HG03135 (cell line): ENCODE results near the gene TUT7.
"Not testable (repeated sequence)": the region's sequence is repeated elsewhere in the genome, so short reads cannot be mapped to it uniquely, and the experiment has no call there.

Experiments
- ATAC-seq: cut with Tn5 transposase; IDR thresholded peaks from one replicate; pipeline ENCODE4 v1.9.1; 2021; ENCODE audit warnings: mild to moderate bottlenecking, moderate library complexity; ENCODE audit not compliant: unreplicated experiment

TUT7 gene

DNA sequence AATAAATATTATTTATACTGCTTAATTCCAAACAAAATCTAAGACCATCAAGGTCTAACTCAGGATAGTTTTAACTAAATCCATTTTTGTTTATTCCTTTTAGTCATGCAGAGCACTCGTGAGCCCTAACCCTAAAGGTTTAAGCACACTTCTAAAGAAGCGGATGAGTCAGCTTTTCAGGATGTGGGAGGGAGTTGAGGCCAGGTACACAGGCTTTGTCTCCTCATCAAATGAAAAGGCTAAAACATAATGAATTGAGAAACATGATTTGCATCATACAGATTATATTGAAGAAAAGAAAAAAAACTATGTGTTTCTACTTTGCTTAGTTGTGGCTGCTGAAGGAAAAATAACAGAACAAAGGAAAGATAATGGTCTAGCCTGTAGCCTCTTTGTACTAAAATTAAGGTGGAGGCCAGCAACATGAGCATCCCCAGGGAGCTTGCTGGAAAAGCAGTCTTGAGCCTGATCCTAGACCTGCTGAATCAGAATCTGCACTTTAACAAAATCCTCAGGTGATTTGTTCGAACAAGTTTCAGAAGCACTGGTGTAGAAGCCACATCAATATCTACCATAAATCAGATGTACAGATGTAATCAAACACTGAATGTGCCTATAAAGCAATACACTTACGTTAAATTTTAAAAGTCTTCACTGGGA lies 50.8 kb downstream of the TUT7 start:
- ATAC-seq: no peak

DNA sequence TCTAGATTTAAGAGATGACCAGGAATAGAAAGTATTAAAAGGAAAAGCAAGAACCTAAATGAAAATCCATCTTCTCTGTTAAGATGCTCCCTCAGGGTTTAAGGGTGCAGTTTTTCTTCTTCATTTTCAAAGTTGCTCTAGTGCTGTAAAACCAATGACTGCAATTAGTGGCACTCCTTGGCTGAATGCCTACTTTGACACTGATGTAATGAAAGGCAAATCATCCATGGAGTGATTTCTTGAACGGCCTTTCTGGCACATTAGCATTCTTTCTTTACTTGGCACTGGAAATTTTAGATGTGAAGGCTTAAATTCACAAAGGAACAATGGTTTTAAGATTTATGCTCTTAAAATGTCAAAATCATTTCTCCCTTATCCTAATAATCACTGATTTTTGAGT lies 52.5 kb downstream of the TUT7 start:
- ATAC-seq: no peak

DNA sequence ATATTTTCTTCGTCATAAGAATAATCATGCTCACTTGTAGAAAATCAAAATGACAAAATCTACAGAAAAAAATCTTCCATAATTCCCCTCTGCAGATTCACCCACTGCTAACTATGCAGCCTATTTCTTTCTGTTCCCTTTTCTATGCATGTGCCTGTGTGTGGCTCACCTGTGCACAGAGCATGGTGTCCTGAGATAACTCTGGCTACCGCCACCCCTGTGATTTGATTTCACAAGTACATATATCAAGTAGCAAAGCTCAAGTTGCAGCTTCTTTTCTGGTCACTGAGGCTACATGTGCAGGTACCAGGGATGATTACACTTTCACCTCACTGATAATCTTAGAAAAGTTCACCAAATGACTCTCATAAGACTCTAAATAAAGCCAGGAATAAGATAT lies 53.5 kb downstream of the TUT7 start:
- ATAC-seq: no peak

DNA sequence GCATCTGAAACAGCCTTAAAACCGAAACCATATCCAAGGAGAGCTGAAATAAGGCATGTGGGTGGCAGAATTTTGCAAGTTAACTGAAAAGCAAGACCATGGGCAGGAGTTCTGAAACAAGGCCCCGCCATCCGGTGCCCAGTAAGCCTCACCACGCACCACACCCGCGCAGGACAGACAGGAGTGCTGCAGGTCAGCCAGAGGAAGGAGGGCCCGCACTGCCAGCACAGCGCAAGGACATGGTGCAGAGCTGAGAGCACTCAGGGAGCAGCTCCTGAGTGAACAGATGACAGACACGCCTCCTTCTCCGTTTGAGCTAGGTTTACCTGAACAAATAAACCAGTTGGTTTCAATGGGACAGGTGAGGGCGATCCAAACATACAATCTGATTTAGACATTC lies 55.3 kb downstream of the TUT7 start:
- no peak for ATAC-seq

DNA sequence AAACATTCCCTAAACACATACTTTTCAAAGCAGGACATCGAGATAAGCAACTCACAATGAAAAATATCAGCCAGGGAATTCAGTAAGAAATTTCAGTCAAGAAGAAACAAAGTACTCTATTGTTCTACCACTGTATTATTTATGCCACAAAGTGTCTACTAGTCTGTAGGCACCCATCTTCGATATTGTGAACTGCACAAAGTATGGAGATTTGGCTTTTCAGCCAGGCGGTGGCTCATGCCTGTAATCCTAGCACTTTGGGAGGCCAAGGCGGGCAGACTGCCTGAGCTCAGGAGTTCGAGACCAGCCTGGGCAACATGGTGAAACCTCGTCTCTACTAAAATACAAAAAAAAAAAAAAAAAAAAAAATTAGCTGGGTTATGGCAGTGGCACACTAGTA lies 63.9 kb downstream of the TUT7 start:
- ATAC-seq: not testable (repeated sequence)

DNA sequence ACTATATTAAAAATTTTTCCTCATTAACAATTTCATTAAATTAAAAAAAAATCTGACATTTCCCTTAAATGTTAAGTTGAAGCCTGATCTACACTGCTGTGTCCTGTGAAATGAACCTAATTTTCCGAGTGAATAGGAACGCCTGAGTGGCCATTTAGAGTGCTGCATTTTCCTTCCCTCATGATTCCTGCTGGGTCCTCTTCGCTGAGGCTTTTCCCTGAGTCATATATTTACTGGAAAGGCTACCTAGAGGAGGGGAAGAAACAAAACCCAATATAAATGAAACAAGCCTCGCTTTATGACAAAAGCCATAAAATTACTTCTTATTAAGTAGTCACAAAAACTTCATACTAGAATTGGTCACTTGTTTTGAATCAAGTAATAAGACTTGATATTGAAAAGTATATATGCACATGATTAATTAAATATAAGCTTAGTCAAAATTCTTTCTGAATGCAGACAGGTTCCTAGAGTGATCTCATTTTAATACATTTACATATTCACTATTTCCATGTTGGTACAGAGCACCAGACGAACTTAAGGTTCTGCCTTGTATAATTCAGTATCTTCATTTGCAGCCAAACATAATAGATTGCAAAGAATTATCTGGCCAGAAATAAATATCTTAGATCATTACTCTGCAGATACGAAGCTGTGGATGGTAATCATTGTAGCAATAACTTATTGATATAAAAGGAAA lies 65.6 kb downstream of the TUT7 start:
- no peak for ATAC-seq

DNA sequence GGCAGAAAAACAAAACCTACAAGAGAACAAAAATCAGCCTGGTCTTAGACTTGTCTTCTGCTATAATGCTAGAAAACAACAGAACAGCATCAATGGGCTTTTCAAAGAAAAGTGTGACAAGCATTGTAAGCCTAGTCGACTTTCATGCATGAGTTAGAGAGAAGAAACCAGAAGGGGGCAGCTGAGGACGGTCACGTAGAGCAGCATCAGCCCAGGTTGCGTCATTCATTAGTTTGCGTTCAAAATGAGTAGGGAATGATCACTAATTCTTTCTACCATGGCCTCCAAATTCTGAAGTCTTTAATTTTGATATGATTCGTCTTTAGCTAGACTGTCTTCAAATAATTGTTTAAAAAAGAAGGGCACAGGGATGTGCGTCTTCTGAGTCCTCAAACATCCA lies 67.2 kb downstream of the TUT7 start:
- ATAC-seq: no peak

DNA sequence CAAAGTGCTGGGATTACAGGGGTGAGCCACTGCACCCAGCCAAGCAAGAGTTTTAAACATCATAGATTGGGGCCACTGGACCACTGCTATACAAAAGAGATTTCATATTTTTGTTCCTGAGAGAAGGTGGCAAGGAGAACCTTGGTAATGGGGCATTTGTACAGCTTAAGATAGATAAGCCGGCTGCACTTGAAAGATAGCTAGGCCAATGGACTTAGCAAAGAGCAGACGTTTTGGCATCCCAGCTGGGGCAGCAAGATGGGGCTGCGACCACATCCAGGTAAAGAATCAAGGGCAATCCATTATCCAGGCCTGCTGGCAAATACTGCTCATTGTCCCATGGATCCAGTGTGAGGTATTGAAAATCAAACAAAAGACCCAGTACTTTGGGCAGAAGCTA lies 67.9 kb downstream of the TUT7 start:
- no peak for ATAC-seq

DNA sequence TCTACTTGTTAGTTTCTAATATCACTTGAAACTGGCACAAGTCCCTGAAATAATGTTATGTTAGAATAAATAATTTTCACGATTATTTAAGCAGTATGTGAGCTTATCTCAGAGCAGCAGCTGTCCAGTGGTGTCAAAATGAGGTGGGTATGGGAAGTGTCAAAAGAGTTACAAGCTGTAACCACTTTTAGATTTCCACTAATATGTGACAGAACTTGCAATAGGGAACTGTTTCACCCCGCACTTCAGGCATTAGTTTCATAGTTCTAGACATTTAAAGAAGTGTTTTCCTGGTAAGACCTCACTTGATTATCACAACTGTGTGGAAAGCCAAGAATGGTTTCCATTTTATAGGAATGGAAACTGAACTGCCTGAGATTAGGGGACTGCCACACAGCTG lies 68.9 kb downstream of the TUT7 start:
- no peak for ATAC-seq

DNA sequence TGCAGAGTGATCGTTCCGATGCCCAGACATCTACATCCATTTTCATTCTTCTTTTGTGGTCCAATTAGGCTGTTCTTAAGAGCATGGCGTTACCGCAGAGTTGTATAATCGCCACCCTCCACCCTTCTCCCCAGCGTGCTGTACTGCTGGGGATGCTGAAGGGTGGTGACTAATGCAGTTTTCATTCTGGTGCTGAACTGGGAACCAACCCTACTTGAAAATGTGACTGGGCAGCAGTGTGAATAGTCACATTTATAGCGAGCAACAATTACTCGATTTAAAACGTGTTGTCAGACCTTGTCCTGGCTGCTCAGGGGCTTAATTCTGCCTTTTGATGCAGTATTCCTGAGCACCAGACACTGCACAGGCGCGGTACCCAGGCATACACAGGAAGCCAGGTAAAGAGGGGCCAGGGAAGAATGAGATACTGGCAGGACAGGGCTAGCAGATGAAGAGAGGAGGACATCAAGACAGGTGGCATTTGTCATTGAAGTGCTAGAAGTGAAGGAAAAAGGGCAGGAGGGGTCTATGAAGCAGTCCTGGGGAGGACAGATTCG lies 71.2 kb downstream of the TUT7 start:
- ATAC-seq: peak; percentile 7

DNA sequence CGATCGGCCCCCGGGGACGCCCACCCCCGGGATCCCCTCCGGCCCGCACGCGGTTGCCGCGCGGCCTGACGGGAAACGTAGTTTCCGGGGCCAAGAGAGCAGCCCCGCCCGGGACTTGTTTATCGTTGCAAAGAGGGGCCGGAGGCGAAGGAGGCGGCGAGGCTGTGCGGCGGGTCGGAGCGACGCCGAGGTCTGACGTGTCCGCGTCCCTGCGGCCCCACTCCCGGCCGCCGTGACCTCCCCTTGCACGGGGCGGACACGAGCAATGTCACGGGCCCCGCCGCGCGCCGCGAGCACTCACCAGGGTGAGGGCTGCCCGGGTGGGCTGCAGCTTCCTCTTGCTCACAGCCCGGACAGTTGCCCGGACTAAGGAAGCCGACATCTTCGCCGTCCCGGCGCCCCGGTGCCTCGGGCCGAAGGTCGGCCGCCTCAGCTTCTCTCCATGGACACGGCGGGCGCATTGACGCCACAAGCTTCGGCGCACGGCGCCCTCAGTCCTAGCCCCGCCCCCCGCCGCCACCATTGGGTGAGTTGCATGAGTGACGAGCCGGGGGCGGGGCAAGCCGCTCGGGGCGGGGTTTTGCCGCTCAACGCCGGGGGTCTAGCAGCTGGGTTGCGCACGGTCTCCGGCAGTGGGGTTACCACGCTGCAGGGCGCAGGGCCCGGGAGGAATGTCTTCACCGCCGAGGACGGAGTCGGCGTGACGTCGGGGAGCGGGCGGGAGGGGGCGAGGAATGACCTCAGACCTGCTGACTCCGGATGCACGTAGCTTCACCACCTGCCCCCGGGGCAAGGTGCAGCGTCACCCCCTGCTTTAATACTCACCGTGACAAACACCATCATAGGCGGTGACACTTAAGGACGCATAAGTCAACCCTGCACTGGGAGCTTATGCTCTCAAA lies 71.9 kb downstream of the TUT7 start, which contains the start of gene ISCA1:
Gene ISCA1 (minus strand): TSS at position 462 of the 902 bp plus-strand sequence. CDS start 80 bp downstream, at position 382.
- ATAC-seq: peak; percentile 83

DNA sequence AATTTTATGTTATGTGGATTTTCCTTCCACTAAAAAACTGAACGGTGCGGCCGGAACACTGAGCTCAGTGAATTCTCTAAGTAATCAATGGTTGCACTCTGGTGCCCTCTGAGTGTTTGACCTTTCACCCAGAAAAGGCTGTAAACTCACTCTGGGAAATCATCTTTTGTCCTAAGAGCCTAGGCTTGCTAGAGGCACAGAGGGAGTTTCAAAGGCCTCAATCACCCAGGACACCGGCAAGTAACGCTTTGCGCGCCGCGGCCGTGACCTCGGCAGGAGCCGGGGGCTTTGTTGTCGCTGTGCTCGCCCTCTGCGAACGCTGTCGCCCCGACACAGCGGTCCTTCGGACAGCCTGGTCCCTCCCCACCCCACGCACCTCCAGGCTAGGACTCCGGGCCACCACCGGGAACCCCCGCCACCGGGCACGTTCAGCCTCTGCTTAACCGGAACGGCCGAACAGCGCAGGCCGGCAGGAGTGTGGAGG lies 72.6 kb downstream of the TUT7 start:
- peak; percentile 31 for ATAC-seq

DNA sequence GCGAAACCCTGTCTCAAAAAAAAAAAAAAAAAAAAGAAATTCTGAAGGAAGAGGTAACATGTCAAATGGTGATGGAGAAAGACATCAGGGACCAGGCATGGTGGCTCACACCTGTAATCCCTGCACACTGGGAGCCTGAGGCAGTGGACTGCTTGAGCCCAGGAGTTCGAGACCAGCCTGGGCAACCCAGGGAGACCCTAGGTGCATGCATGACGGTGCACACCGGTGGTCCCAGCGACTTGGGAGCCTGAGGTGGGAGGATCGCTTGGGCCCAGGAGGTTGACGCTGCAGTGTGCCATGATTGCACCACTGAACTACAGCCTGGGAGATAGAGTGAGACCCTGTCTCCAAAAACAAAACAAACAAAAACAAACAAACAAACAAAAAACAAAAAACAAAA lies 73.6 kb downstream of the TUT7 start:
- ATAC-seq: no peak

DNA sequence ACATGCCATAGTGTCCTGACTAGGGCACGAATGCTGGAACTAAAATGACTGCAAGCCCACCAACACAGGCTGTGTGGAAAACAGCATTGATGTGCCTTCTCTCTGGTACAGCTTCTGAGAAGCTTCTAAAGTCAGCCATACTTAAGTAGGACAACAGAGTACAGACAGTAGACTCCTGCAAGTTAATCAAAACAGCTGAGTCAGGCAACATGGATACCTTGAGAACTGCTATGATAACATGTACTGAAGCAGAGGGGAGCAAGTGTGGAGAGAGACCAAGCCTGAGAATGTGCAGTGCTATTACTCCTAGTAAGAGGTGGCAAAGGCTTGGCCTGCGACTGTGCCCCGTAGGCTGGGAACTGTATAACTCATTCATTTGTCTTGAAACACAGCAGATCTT lies 74.4 kb downstream of the TUT7 start:
- no peak for ATAC-seq

DNA sequence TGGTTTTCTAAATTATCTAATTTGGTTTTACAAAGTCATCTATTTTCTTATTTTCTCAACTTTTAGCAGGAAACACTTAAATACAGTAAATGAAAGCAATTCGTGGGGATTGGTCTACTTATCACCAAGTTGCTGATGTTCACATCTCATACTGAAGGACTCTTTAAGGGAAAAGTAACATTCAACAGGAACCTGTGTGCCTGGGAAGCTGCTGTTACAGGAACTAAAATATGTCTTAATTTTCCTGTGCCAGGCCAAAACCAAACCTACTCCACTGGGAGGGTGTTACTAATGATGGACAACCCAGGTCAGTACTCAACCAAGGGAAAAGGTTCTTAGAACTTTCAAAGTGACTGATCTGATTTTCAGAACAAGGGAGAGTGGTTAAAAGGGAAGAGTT lies 77.1 kb downstream of the TUT7 start:
- ATAC-seq: no peak

DNA sequence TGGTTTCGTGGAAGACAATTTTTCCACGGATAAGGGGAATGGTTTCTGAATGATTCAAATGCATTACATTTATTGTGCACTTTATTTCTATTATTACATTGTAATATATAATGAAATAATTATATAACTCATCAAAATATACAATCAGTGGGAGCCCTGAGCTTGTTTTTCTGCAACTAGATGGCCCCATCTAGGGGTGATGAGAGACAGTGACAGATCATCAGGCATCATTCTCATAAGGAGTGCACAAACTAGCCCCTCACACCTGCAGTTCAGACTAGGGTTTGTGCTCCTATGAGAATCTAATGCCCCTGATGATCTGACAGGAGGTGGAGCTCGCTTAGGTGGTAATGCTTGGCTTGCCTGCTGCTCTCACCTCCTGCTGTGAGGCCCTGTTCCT lies 78.2 kb downstream of the TUT7 start:
- ATAC-seq: no peak

DNA sequence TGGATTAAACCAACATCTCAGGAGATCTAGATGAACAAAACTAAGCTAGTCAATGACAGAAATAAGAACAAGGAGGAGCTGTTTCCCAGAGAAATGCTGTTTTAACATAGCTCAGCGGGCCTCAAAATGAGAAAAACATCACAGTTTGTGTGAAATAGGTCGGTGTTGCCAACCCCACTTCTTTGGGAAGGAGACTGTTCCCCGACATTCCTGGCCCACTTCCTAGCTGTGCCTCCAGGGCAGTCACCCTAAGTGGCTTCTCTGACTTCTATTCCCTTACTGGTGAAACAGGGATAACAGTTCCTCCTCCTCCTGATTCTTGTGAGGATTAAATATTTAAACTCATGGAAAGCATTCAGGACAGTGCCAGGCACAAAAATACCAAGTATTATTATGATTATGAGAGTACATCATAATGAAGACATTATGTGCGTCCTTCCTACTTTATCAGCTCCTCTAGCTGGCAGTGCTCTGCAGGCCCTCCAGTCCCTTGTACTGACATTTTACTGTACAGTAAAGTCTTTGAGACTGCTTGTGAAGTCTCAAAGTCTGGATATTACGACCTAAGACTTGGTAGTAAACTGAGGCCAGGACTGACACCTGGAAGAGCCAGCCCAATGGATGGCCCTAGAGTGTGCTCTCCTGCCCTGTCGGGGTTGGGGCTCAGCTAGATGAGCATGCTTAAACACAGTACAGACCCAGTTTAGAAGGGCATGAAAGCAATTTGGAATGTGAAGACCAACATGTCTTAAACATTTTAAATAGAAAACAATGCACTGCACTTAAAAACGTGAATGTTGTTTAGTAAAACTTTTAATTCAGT lies 79.2 kb downstream of the TUT7 start:
- no peak for ATAC-seq

DNA sequence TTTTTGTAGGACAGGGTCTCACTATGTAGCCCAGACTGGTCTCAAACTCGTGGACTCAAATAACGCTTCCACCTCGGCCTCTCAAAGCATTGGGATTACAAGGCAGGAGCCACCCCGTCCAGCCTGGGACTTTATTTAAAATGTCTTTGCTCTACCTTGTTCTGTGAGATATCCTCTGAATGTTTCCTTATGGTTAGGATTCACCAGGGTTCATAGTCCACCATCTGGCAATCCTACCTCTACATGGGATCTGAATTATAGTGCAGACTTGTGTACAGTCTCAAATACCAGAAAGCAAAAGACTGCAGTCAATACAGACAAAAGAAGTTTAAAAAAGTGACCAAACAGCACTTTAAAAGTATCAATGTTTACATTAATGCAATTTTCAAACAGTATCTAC lies 82.0 kb downstream of the TUT7 start:
- ATAC-seq: no peak

DNA sequence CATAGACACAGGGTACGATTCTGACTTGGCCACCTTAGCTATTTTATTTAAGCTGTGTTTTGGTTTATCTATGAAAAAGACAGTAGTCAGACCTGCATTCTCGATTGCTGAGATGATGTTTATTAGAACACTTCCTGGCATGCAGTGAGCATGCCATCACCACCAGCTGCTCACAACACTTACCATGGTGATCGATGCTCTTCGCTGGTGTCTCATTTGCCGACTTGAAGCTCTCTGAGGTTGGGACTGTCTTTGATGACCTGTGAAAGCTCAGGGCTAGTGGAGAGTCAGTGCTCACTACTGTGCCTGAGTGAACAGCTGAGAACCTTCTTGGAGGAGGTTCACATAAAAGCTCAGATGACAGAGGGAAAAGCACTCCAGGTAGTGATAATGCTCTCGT lies 90.3 kb downstream of the TUT7 start:
- ATAC-seq: no peak

DNA sequence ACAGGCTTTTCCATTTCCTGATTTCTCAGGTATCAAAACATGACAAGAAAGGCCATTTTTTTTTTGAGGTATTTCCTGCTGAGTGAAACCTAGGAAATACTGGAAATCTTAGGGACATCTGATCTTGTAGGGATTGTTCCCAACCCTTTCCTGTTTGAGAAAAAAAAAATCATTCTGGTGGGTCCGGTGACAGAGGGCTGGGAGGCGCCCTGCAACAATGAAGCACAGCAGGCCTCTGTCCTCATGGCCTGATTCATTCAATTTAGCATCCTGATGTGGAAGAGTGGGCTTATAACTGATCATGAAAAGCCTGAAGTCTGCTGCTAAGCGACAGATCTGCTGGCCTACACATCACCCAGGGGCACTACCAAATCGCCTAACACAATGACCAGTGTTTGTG lies 91.7 kb downstream of the TUT7 start:
- ATAC-seq: no peak
